GM18498 (cell line): ENCODE measurements around the gene QSOX1.

Source experiments
- ATAC-seq: cut with Tn5 transposase; IDR thresholded peaks from one replicate; pipeline ENCODE4 v1.9.1; 2021; ENCODE audit warnings: mild to moderate bottlenecking, moderate library complexity; ENCODE audit not compliant: unreplicated experiment

Gene QSOX1

GRCh38 chr1:180211156-180211859, 56.6 kb downstream of the QSOX1 start:
- no peak for ATAC-seq

GRCh38 chr1:180211860-180212229, 57.2 kb downstream of the QSOX1 start:
- ATAC-seq, result no peak

GRCh38 chr1:180213401-180214170, 58.9 kb downstream of the QSOX1 start:
- ATAC-seq, result no peak

- ATAC-seq, result no peak
These were observed 61.4 kb downstream of the QSOX1 start for GRCh38 chr1:180215856-180216625.

- no peak for ATAC-seq
These were observed 62.3 kb downstream of the QSOX1 start for GRCh38 chr1:180217006-180217405.

- no peak for ATAC-seq
These were observed 64.4 kb downstream of the QSOX1 start for GRCh38 chr1:180218806-180219765.

- no peak for ATAC-seq
These were observed 65.1 kb downstream of the QSOX1 start for GRCh38 chr1:180219776-180220175.

- no peak for ATAC-seq
These were observed 66.8 kb downstream of the QSOX1 start for GRCh38 chr1:180221462-180221861.

GRCh38 chr1:180224902-180225301, 70.2 kb downstream of the QSOX1 start:
- ATAC-seq, result no peak

GRCh38 chr1:180225403-180225802, 70.7 kb downstream of the QSOX1 start:
- ATAC-seq, result no peak

GRCh38 chr1:180227861-180228647, 73.4 kb downstream of the QSOX1 start:
- ATAC-seq, result no peak

- ATAC-seq, result peak; percentile 19
These were observed 74.2 kb downstream of the QSOX1 start for GRCh38 chr1:180228648-180229482.

GRCh38 chr1:180229483-180230415, 75.1 kb downstream of the QSOX1 start, which contains the start of gene LHX4:
Gene LHX4 (plus strand): TSS chr1:180230264. CDS start chr1:180230530, 266 bp downstream.
- peak; percentile 43 for ATAC-seq

- ATAC-seq, result no peak
These were observed 75.7 kb downstream of the QSOX1 start for GRCh38 chr1:180230416-180230790.

- ATAC-seq, result no peak
These were observed 76.3 kb downstream of the QSOX1 start for GRCh38 chr1:180230791-180231505.

GRCh38 chr1:180231506-180231921, 76.8 kb downstream of the QSOX1 start:
- ATAC-seq, result no peak

- ATAC-seq, result no peak
These were observed 77.3 kb downstream of the QSOX1 start for GRCh38 chr1:180231936-180232335.
